HCT116 (cell line): ENCODE results near the gene POLR1A. TPM values are rescaled to one million over a fixed set of nuclear protein-coding genes. Genes with fewer than 3 reads are reported as not detected.

Experiments
- ATAC-seq: fragments of 200-7000 bp; cut with Tn5 transposase; 2 replicates; pipeline ENCODE4 v1.9.1; 2020; ENCODE audit warnings: mild to moderate bottlenecking, moderate library complexity
- BruUV-seq: library from RNA; stranded (reverse); fragments of 400-500 nt; replicated peaks from 2 replicates; lab custom pipeline; 2021; lab: Mats Ljungman, UMichigan
- CTCF ChIA-PET: fragments of 300-600 bp; sonication (Branson Sonifier 250); formaldehyde crosslinking; loops from one replicate; lab custom pipeline; 2021; ENCODE audit warnings: antibody characterized with exemption; lab: Charles Lee
- POLR2A ChIA-PET: fragments of 300-600, 350-600 bp; sonication (Branson Sonifier 250); formaldehyde crosslinking; loops from one replicate; lab custom pipeline; 2021; ENCODE audit warnings: antibody characterized with exemption; lab: Charles Lee
- RAD21 ChIA-PET, 2 experiments: fragments of 300-600 bp; sonication (Branson Sonifier 250); formaldehyde crosslinking; loops; one replicate each; lab custom pipeline; 2023; ENCODE audit warnings: low total read pairs in 2 of 2; ENCODE audit not compliant: uncharacterized antibody in 2 of 2, unreplicated experiment in 2 of 2, low non-redundant PET in 1 of 2; lab: Charles Lee
- DNase-seq: peaks from one replicate; pipeline ENCODE4 v3.0.0-alpha.2; 2010; ENCODE audit warnings: low read depth, low spot score
- H2AFZ ChIP-seq: fragments of 200-600 bp; shearing (Covaris generic), sonication (generic); 2 replicates; pipeline ENCODE4 v1.6.1; 2017; ENCODE audit warnings: low read depth, mixed run types, mixed read lengths, antibody characterized with exemption, low read length; ENCODE audit not compliant: poor library complexity, severe bottlenecking
- H3K27ac ChIP-seq: 2 replicates; pipeline ENCODE4 v1.5.1; 2012; ENCODE audit warnings: low read depth, low read length
- H3K27me3 ChIP-seq: fragments of 200-600 bp; sonication (generic); 2 replicates; pipeline ENCODE4 v1.6.1; 2016; ENCODE audit warnings: mixed run types, low read length, mixed read lengths; ENCODE audit not compliant: insufficient read depth
- H3K36me3 ChIP-seq, 2 experiments: fragments of 200-500 bp in 1 of 2; fragments of 200-600 bp in 1 of 2; sonication (Bioruptor generic) in 1 of 2; sonication (generic) in 1 of 2; 2 replicates each; pipeline versions ENCODE4 v1.5.1 to v1.6.1; 2014 to 2016; ENCODE audit warnings: low read length in 2 of 2, inconsistent platforms in 1 of 2, mixed read lengths in 1 of 2, mixed run types in 1 of 2; ENCODE audit not compliant: insufficient read depth in 2 of 2, control insufficient read depth in 1 of 2
- H3K4me1 ChIP-seq, 2 experiments: fragments of 200-600 bp in 1 of 2; sonication (generic) in 1 of 2; 2 replicates each; pipeline versions ENCODE4 v1.5.1 to v1.6.1; 2012 to 2017; ENCODE audit warnings: low read length in 2 of 2, inconsistent platforms in 1 of 2, mild to moderate bottlenecking in 1 of 2, mixed read lengths in 1 of 2, mixed run types in 1 of 2, moderate library complexity in 1 of 2; ENCODE audit not compliant: insufficient read depth in 2 of 2, control insufficient read depth in 1 of 2
- H3K4me2 ChIP-seq: fragments of 200-600 bp; sonication (generic); 2 replicates; pipeline ENCODE4 v1.6.1; 2017; ENCODE audit warnings: mixed run types, low read length, mixed read lengths
- H3K4me3 ChIP-seq, 2 experiments: fragments of 200-600 bp in 1 of 2; sonication (generic) in 1 of 2; replicated peaks in 1 of 2; 2 replicates each; pipeline ENCODE4 v1.5.1; 2011 to 2016; ENCODE audit warnings: low read length in 2 of 2, control low read depth in 1 of 2, low read depth in 1 of 2, mild to moderate bottlenecking in 1 of 2, mixed read lengths in 1 of 2, mixed run types in 1 of 2
- H3K79me2 ChIP-seq: fragments of 200-600 bp; sonication (generic); 2 replicates; pipeline ENCODE4 v1.6.1; 2017; ENCODE audit warnings: mild to moderate bottlenecking, mixed run types, low read length, moderate library complexity, mixed read lengths; ENCODE audit not compliant: insufficient read depth
- H3K9ac ChIP-seq: fragments of 200-600 bp; sonication (generic); 2 replicates; pipeline ENCODE4 v1.6.1; 2016; ENCODE audit warnings: low read length, mixed read lengths
- H3K9me2 ChIP-seq: fragments of 200-600 bp; sonication (generic), shearing (Covaris generic); 2 replicates; pipeline ENCODE4 v1.6.1; 2017; ENCODE audit warnings: mixed run types, mild to moderate bottlenecking, moderate library complexity; ENCODE audit not compliant: insufficient read depth
- H3K9me3 ChIP-seq, 2 experiments: fragments of 200-500 bp in 1 of 2; fragments of 200-600 bp in 1 of 2; sonication (Bioruptor generic) in 1 of 2; sonication (generic) in 1 of 2; 2 replicates each; pipeline ENCODE4 v1.6.1; 2014 to 2017; ENCODE audit warnings: low read length in 2 of 2, mixed read lengths in 2 of 2, inconsistent platforms in 1 of 2, low read depth in 1 of 2, mild to moderate bottlenecking in 1 of 2, mixed run types in 1 of 2, moderate library complexity in 1 of 2; ENCODE audit not compliant: control insufficient read depth in 1 of 2, insufficient read depth in 1 of 2
- H4K20me1 ChIP-seq: fragments of 200-600 bp; sonication (generic), shearing (Covaris generic); 2 replicates; pipeline ENCODE4 v1.6.1; 2017; ENCODE audit warnings: mixed run types, mild to moderate bottlenecking, moderate library complexity; ENCODE audit not compliant: insufficient read depth
- CBX3 ChIP-seq: IDR thresholded peaks from 2 replicates; pipeline ENCODE4 v1.6.1; 2012; ENCODE audit warnings: low read depth
- CEBPB ChIP-seq: IDR thresholded peaks from 2 replicates; pipeline ENCODE4 v1.6.1; 2012; ENCODE audit warnings: low read depth
- EGR1 ChIP-seq: IDR thresholded peaks from 2 replicates; pipeline ENCODE4 v1.6.1; 2012; ENCODE audit warnings: low read depth
- ELF1 ChIP-seq: IDR thresholded peaks from 2 replicates; pipeline ENCODE4 v1.6.1; 2012; ENCODE audit warnings: low read depth, borderline replicate concordance
- EZH2 ChIP-seq: fragments of 200-600 bp; sonication (generic); IDR thresholded peaks from 2 replicates; pipeline ENCODE4 v1.6.1; 2017; ENCODE audit warnings: antibody characterized with exemption, mixed run types
- EZH2phosphoT487 ChIP-seq: fragments of 200-600 bp; IDR thresholded peaks from 2 replicates; pipeline ENCODE4 v1.6.1; 2018; ENCODE audit warnings: antibody characterized with exemption, borderline replicate concordance
- FOSL1 ChIP-seq: IDR thresholded peaks from 2 replicates; pipeline ENCODE4 v1.6.1; 2012; ENCODE audit warnings: low read depth
- MAX ChIP-seq: IDR thresholded peaks from 2 replicates; pipeline ENCODE4 v1.6.1; 2012
- POLR2A ChIP-seq: IDR thresholded peaks from 2 replicates; pipeline ENCODE4 v1.7.0; 2011; ENCODE audit warnings: borderline replicate concordance; ENCODE audit not compliant: insufficient read depth, insufficient read length; ENCODE audit errors: extremely low read depth
- POLR2AphosphoS5 ChIP-seq: IDR thresholded peaks from 2 replicates; pipeline ENCODE4 v1.6.1; 2011; ENCODE audit warnings: mild to moderate bottlenecking, low read depth, low read length, moderate library complexity
- RAD21 ChIP-seq: IDR thresholded peaks from 2 replicates; pipeline ENCODE4 v1.6.1; 2012; ENCODE audit warnings: low read depth, mild to moderate bottlenecking
- REST ChIP-seq: IDR thresholded peaks from 2 replicates; pipeline ENCODE4 v1.6.1; 2012; ENCODE audit warnings: low read depth
- SIN3A ChIP-seq: IDR thresholded peaks from 2 replicates; pipeline ENCODE4 v1.6.1; 2012; ENCODE audit warnings: low read depth
- SRF ChIP-seq: IDR thresholded peaks from 2 replicates; pipeline ENCODE4 v1.6.1; 2012; ENCODE audit warnings: low read depth
- TCF7L2 ChIP-seq: IDR thresholded peaks from 2 replicates; pipeline ENCODE4 v1.7.0; 2011; ENCODE audit warnings: borderline replicate concordance, inconsistent platforms; ENCODE audit not compliant: insufficient read depth, insufficient read length; ENCODE audit errors: extremely low read depth
- YY1 ChIP-seq: IDR thresholded peaks from 2 replicates; pipeline ENCODE4 v1.6.1; 2011; ENCODE audit warnings: low read length, low read depth, moderate library complexity, mild to moderate bottlenecking; ENCODE audit not compliant: insufficient replicate concordance; ENCODE audit errors: extremely low read depth
- ZBTB33 ChIP-seq: IDR thresholded peaks from 2 replicates; pipeline ENCODE4 v1.6.1; 2011; ENCODE audit warnings: mild to moderate bottlenecking, low read length, moderate library complexity; ENCODE audit not compliant: insufficient replicate concordance; ENCODE audit errors: extremely low read depth
- ZFX ChIP-seq: fragments of 450-650 bp; IDR thresholded peaks from 2 replicates; pipeline ENCODE4 v1.6.1; 2017
- intact Hi-C: fragments of 100-400 bp; cut with micrococcal nuclease; formaldehyde crosslinking; loops from 2 replicates; pipeline ENCODE4 v1.10.0; 2022
- total RNA-seq: library from RNA; stranded (reverse); gene quantifications from one replicate; pipeline ENCODE4 v1.2.1, GENCODE V29; 2021; ENCODE audit not compliant: unreplicated experiment
- TF ChIP-seq, protein P1 (sequence below), 3 experiments: fragments of 200-600 bp in 1 of 3; sonication (generic) in 1 of 3; IDR thresholded peaks in 2 of 3; conservative IDR thresholded peaks in 1 of 3; 2 replicates each; pipeline ENCODE4 v1.5.1; 2012 to 2017; ENCODE audit warnings: low read depth in 2 of 3, low read length in 2 of 3, antibody characterized with exemption in 1 of 3, borderline replicate concordance in 1 of 3, control low read depth in 1 of 3, mild to moderate bottlenecking in 1 of 3, mixed read lengths in 1 of 3, mixed run types in 1 of 3, moderate library complexity in 1 of 3; ENCODE audit not compliant: insufficient read depth in 1 of 3

The POLR1A gene
- total RNA-seq, 1 experiment from 2014 or later, result 46.6 TPM

DNA sequence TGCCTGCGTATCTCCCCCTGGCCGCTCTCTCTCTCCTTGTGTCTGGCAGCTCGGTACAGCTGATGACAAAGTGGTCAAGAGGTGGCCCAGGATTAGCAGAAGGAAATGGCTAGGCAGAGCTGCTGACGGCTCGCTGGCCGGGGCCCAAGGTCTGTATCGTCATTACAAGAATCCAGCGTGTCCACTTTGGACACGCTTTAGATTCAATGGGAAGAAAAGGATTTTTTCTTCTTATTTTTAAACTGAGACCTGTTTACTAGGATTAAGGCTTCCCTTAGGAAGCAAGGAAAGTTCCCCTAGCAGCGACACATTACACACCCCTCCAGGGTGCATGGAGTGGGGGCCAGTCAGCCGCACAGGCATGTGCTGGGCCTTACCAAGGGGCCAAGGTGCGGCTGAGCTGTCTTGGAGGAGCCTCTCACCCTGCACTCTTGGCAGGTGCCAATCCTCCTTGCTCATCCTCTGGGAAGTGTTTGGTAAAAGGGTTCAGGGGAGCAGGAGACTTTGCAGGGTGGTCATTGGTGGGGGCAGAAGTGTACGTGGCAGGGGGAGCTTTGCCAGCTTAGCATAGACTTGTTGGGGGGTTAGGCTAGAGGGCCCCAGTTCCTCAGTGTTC is 76.8 kb downstream of the POLR1A start:
- Histone ChIP-seq H2AFZ (no peak overlapping the region), H3K9ac (no peak overlapping the region), H3K4me2 (no peak overlapping the region), H3K4me3 (no peak overlapping the region), H3K9me3 (no peaks in the 10 kb centered on the region), H3K9me2 (no peaks in the 10 kb centered on the region), H3K27me3 (no peaks in the 10 kb centered on the region), H3K4me1 (no peaks in the 10 kb centered on the region), H4K20me1 (no peaks in the 10 kb centered on the region), H3K36me3 (peaks cover 43% of the 10 kb centered on the region in 2 experiments; a peak in 3 of 4 replicates), H3K79me2 (no peaks in the 10 kb centered on the region), H3K27ac (no peak overlapping the region)
- ChIA-PET CTCF (interaction anchor here (0.5 kb wide), 1 partner anchor 97 kb away, joined by 3 read pairs; no protein-coding TSS in a partner anchor), RAD21 (no interaction called here), POLR2A (no interaction called here)
- intact Hi-C loops, result no loop called here
- TF ChIP-seq POLR2A (no peak), EZH2phosphoT487 (no peak), ZFX (no peak), POLR2AphosphoS5 (no peak), EGR1 (no peak), EZH2 (no peak), MAX (no peak), CBX3 (no peak), TCF7L2 (no peak), REST (no peak), FOSL1 (no peak), RAD21 (no peak), YY1 (no peak), SIN3A (no peak), ELF1 (no peak), ZBTB33 (no peak), SRF (no peak), CEBPB (no peak)
- TF ChIP-seq, protein P1, sequence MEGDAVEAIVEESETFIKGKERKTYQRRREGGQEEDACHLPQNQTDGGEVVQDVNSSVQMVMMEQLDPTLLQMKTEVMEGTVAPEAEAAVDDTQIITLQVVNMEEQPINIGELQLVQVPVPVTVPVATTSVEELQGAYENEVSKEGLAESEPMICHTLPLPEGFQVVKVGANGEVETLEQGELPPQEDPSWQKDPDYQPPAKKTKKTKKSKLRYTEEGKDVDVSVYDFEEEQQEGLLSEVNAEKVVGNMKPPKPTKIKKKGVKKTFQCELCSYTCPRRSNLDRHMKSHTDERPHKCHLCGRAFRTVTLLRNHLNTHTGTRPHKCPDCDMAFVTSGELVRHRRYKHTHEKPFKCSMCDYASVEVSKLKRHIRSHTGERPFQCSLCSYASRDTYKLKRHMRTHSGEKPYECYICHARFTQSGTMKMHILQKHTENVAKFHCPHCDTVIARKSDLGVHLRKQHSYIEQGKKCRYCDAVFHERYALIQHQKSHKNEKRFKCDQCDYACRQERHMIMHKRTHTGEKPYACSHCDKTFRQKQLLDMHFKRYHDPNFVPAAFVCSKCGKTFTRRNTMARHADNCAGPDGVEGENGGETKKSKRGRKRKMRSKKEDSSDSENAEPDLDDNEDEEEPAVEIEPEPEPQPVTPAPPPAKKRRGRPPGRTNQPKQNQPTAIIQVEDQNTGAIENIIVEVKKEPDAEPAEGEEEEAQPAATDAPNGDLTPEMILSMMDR (IDR thresholded peaks at IDR 0.05 in 2 of 3, conservative IDR thresholded peaks at IDR 0.05 in 1 of 3; ENCODE audit: borderline replicate concordance in 1 of 3, insufficient read depth in 1 of 3, low read depth in 2 of 3, low read length in 2 of 3), result no peak
- DNase-seq, result no peak
- no TSS peak for BruUV-seq
- no peak for ATAC-seq
